PC-9 (cell line): ENCODE data around the gene NEK7.

ENCODE experiments used
- CTCF ChIP-seq: fragments of 200-600 bp; sonication (generic); conservative IDR thresholded peaks from 2 replicates; pipeline ENCODE4 v1.6.1; 2017; ENCODE audit warnings: mixed run types, antibody characterized with exemption, mild to moderate bottlenecking, moderate library complexity
- EZH2 ChIP-seq: fragments of 200-600 bp; sonication (generic); IDR thresholded peaks from 2 replicates; pipeline ENCODE4 v1.8.0; 2017; ENCODE audit warnings: antibody characterized with exemption, low read depth

GRCh38 chr1:198246337-198246736, 89.5 kb downstream of the NEK7 start:
- TF ChIP-seq CTCF (no peak), EZH2 (no peak)
